GM19099 (cell line): ENCODE results near the gene DNAI1.

Source experiments
- POLR2A ChIP-seq: IDR thresholded peaks from 3 replicates; pipeline ENCODE4 v1.6.1; 2011; ENCODE audit warnings: low read depth; ENCODE audit not compliant: insufficient read length; ENCODE audit errors: extremely low read depth

DNAI1 gene

DNA sequence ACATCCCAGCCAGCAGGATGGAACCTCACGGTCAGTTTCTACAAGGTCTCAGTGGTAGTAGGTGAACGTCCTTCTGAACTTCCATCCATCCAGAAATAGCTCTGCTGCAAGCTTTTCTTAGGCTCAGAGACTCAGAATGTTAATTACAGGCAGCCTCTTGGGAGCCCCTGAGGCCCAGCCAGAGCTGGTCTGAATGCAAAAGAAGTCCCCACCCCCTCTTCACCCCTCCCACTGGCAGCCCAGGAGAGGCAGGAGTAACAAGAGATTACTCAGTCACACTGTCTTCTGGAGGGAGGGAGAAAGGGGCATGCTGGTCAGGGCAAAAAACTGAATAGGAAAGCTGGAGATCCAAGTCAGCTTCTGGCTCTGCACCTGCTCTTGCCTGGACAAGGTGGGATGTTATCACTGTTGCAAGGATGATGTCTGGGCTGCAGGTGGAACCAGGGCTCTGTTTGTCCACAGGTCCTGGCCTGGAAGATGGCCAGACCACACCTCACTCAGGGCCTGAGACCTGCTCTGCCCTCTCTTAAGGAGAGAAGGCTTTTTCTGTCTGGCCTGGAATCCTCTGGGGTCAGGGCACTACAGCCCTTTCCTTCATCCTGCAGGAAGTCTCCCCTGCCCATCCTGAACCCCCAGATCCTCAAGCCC is 55.1 kb downstream of the DNAI1 start:
- no peak for TF ChIP-seq POLR2A

DNA sequence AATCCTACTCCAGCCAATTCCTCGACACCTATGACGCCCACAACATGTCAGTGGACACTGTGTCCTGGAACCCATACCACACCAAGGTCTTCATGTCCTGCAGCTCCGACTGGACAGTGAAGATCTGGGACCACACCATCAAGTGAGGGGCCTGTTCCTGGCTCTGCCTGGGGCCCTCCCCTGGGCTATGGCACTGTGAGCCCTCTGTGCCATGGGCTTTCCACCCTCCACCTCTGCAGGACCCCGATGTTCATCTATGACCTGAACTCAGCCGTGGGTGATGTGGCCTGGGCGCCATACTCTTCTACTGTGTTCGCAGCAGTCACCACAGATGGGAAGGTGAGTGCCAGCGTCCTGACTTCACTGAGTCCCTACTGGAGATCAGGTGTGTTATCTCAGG is 55.8 kb downstream of the DNAI1 start:
- TF ChIP-seq POLR2A = no peak

DNA sequence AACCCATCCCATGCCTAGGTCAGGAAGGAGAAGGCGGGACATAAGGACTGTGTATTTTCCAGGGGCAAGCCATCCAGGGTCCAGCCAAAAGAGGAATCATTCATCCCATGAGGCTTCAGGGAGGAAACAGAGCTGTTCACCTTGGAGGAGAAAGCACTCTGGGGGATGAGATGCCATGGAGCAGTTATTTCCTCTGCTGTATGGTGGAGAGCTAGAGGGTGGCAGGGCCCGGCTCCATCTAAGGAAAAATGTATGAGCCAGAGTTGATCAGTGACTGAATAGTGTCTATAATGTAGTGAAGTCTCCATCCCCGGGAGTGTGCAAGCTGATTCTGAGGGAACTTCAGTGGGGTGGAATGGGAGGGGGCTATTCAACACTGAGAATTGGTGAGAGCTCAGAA is 56.2 kb downstream of the DNAI1 start:
- TF ChIP-seq POLR2A = no peak

DNA sequence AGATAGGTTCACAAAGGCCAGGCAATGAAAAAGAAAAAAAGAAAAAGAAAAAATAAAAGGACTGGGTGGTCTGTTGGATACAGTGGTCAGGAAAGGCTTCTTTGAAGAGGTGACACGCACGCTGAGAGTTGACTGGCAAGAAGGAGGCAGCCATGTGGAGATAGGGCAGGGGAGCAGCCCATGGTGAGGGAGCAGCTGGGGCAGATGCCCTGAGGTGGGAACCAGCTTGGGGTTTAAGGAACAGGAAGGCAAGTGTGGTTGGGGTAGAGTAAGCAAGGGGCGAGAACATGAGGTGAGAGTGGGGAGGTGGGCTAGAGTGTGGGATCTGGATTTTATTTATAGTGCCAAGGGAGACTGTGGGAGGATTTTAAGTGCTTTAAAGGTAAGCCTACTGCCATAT is 57.4 kb downstream of the DNAI1 start:
- TF ChIP-seq POLR2A = no peak

GRCh38 chr9:34517185-34517584 is 58.6 kb downstream of the DNAI1 start:
- TF ChIP-seq POLR2A = no peak

DNA sequence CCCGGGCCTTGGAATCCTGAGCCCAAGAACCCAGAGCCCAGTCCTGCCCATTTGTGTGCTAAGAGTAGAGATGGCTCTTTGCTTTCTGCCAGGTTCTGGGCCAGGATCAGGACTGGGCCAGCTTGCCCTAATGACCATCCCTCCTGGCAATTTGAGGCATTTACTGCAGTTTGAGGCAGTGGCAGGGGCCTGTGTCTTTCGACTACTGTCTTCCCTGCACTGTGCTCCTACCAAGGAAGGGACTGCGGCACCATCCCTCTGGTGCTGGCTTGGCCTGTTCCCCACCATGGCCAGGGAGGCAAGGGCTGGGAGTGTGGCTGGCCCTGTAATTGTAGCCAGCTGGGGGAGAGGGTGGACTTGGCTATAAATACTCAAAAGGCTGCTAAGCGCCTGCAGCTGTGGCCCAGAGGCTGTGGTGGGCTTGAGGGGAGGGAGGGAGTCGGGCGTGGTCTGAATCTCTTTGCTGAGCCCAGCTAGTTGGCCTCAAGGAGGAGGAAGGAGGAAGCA is 59.6 kb downstream of the DNAI1 start:
- no peak for TF ChIP-seq POLR2A

DNA sequence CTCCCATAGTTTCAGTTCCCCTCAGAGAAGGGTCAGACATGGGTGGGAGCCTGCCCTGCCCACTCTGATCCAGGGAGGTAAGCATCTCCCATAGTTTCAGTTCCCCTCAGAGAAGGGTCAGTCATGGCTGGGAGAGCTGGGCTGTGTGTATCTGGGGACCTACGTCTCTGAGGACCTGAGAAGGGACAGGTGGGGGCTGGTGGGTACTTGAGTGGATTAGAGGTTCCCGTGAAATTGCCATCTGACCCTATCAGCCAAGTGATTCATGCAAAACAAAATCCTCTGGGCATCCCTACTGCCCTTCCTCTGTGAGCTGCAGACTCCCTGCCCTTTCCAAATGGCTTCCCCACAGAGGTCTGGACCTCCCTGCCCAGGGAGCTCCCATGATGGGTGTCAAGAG is 60.3 kb downstream of the DNAI1 start:
- TF ChIP-seq POLR2A = no peak

GRCh38 chr9:34519321-34520020 is 60.9 kb downstream of the DNAI1 start:
- no peak for TF ChIP-seq POLR2A

- TF ChIP-seq POLR2A = no peak
These were observed 61.5 kb downstream of the DNAI1 start for GRCh38 chr9:34520096-34520495.

GRCh38 chr9:34520505-34521385 is 62.1 kb downstream of the DNAI1 start:
- TF ChIP-seq POLR2A = no peak

GRCh38 chr9:34521406-34522045 is 62.9 kb downstream of the DNAI1 start:
- TF ChIP-seq POLR2A = no peak

GRCh38 chr9:34522091-34522887 is 63.7 kb downstream of the DNAI1 start:
- TF ChIP-seq POLR2A = no peak

GRCh38 chr9:34522971-34523797 is 64.6 kb downstream of the DNAI1 start, which contains the start of gene ENHO:
TSS of gene ENHO (minus strand) at chr9:34522990. CDS start at chr9:34521695, 1,295 bp downstream.
- no peak for TF ChIP-seq POLR2A
